Thyroid gland (tissue), 4 donors: ENCODE data around the gene ERG. TPM values are rescaled to one million over a fixed set of nuclear protein-coding genes. Genes with fewer than 3 reads are reported as not detected.

Experiments
- DNase-seq, 2 donors: peaks; one replicate each; pipeline ENCODE4 v3.0.0-alpha.2; 2019
- H3K27ac ChIP-seq, 3 donors: fragments of 200-600 bp; sonication (generic); 1 replicate in 2 of 3; 2 replicates in 1 of 3; pipeline ENCODE4 v1.5.1; 2016 to 2019; ENCODE audit warnings: mild to moderate bottlenecking in 1 of 3, moderate library complexity in 1 of 3
- H3K27me3 ChIP-seq: fragments of 200-600 bp; sonication (generic); one replicate; pipeline ENCODE4 v1.5.1; 2019
- H3K36me3 ChIP-seq, 2 donors: fragments of 200-600 bp; sonication (generic); one replicate each; pipeline ENCODE4 v1.5.1; 2016 to 2019
- H3K4me1 ChIP-seq, 2 donors: fragments of 200-600 bp; sonication (generic); one replicate each; pipeline ENCODE4 v1.5.1; 2017 to 2019
- H3K4me3 ChIP-seq, 3 donors: fragments of 200-600 bp; sonication (generic); replicated peaks in 1 of 3; 1 replicate in 2 of 3; 2 replicates in 1 of 3; pipeline ENCODE4 v1.5.1; 2016; ENCODE audit warnings: mild to moderate bottlenecking in 1 of 3
- H3K9me3 ChIP-seq: fragments of 200-600 bp; sonication (generic); one replicate; pipeline ENCODE4 v1.5.1; 2017
- POLR2A ChIP-seq, 2 donors: fragments of 450-650 bp; IDR thresholded peaks; one replicate each; pipeline ENCODE4 v1.6.1; 2017; ENCODE audit warnings: antibody characterized with exemption in 2 of 2, mild to moderate bottlenecking in 2 of 2, moderate library complexity in 1 of 2
- WGBS, 2 donors: methylation state at CpG; one replicate each; pipeline ENCODE4 v1.1.5; 2017; 5-methylcytosine and 5-hydroxymethylcytosine counted together
- intact Hi-C: fragments of 100-400 bp; cut with DNase I; formaldehyde crosslinking; loops from one replicate; pipeline ENCODE4 v1.15.1; 2023
- total RNA-seq, 4 donors: library from RNA; depleted of rRNA; stranded (reverse); fragments of >200 nt; gene quantifications; one replicate each; pipeline ENCODE4 v1.2.3, GENCODE V29; 2016
- TF ChIP-seq, protein P1 (sequence below), 6 experiments: fragments of 200-600 bp in 3 of 6; fragments of 450-650 bp in 3 of 6; sonication (generic) in 3 of 6; IDR thresholded peaks; one replicate each; pipeline ENCODE4 v1.5.1; 2016 to 2019; ENCODE audit warnings: antibody characterized with exemption in 6 of 6, mild to moderate bottlenecking in 2 of 6, inconsistent platforms in 1 of 6, moderate library complexity in 1 of 6

ERG gene
- total RNA-seq, 4 donors from 2014 or later: 9.9 to 25.1 (median 18.2) TPM

DNA sequence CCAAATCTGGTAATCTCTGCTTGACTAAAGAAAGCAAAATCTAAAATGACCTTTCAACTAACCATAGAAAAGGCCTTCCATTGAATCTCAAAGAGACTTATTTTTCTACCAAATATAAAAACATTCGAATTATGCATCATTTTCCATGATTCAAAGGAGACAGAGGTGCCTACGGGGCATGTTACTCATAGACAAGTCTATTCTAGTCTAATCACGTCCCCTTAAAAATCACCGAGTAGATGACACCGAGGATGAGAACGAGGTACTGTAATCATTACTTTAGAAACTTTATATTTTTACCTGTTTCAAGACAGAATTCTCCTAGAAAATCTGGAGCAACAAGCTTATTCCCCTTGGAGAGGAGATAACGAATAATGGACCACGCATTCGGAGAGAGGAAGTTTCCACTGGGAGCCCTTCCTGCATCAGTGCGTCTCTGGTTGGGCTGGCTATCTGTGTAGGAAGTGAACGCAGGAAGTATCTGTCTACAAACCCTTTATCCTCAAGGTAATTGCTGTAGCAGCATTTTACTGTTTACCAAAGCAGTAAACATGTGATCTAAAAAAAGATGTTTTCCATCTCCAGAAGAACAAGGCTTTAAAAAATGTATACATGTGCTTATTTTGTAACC is 9.5 kb downstream of the ERG start:
- H3K9me3 ChIP-seq: no peaks in the 10 kb centered on the region
- H3K36me3 ChIP-seq: no peaks in the 10 kb centered on the region
- peak overlapping the region in 1 of 3 donors; percentile 63 for H3K27ac ChIP-seq
- 74 to 75% methylated on average over 11 of the region's 11 CpGs for WGBS, 2 donors
- H3K4me1 ChIP-seq: no peaks in the 10 kb centered on the region
- intact Hi-C loops: no loop called here
- DNase-seq: no peak
- TF ChIP-seq POLR2A (IDR thresholded peaks at IDR 0.05): peak in 1 of 2 donors; percentile 12
- TF ChIP-seq, protein P1, sequence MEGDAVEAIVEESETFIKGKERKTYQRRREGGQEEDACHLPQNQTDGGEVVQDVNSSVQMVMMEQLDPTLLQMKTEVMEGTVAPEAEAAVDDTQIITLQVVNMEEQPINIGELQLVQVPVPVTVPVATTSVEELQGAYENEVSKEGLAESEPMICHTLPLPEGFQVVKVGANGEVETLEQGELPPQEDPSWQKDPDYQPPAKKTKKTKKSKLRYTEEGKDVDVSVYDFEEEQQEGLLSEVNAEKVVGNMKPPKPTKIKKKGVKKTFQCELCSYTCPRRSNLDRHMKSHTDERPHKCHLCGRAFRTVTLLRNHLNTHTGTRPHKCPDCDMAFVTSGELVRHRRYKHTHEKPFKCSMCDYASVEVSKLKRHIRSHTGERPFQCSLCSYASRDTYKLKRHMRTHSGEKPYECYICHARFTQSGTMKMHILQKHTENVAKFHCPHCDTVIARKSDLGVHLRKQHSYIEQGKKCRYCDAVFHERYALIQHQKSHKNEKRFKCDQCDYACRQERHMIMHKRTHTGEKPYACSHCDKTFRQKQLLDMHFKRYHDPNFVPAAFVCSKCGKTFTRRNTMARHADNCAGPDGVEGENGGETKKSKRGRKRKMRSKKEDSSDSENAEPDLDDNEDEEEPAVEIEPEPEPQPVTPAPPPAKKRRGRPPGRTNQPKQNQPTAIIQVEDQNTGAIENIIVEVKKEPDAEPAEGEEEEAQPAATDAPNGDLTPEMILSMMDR (IDR thresholded peaks at IDR 0.05): no peak
- H3K27me3 ChIP-seq: no peaks in the 10 kb centered on the region
- no peak overlapping the region for H3K4me3 ChIP-seq

DNA sequence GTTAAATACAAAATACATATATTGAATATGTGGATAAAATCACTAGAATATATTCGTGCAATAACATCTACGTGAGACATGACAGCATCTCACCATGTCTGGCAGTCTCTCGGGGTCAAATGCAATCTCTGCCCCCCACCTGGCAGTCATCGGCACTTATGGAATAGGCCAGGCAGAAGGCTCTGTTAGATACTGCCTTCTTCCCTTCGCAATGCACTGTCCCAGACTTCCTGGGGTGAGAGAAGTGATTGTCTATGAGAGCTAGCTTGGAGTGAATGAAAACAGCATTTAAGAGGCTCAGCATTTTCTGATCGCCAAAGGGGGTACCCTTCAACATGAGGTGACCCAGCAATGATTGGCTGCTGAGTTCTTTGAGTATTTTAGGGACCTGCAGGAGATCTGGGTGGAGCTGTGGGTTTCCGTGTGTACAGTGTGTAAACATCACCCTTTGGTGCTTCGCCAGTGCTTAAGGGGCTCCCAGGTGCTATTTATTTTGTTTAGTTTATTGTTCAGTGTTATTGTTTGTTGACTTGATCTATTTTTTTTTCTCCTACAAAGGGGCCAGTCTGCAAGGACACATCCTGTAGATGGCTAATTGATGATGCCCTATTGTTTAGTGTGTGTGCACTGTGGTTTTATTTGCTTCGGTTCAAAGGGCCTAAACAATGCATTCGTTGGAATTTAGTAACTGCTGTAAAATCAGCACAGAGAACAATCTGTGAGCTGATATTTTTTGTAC is 10.2 kb downstream of the ERG start:
- 70 to 76% methylated on average over 10 of the region's 10 CpGs for WGBS, 2 donors
- TF ChIP-seq, protein P1 (IDR thresholded peaks at IDR 0.05): no peak
- no peak for TF ChIP-seq POLR2A (IDR thresholded peaks at IDR 0.05)
- intact Hi-C loops: no loop called here
- Histone ChIP-seq H3K27ac (peak overlapping the region in 1 of 3 donors; percentile 45), H3K4me3 (no peak overlapping the region), H3K27me3 (no peaks in the 10 kb centered on the region), H3K36me3 (no peaks in the 10 kb centered on the region), H3K4me1 (no peaks in the 10 kb centered on the region), H3K9me3 (no peaks in the 10 kb centered on the region)
- DNase-seq: no peak

DNA sequence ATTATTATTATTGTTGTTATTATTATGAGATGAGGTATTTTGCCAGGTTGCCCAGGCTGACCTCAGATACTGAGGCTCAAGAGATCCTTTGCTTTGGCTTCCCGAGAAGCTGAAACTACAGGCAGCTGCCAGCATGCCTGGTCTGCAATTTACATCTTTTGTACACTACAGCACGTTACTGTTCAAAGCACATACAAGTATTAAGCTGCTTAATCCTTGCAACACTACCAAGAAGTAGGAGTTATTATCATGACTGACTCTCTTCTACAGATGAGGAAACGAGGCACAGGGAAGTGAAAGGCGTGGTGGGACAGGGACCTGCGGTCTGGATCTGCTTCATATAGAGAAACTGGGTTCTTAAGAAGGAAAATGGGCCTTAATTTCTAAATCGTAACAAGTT is 11.6 kb downstream of the ERG start:
- 46 to 54% methylated on average over 6 of the region's 6 CpGs for WGBS, 2 donors

DNA sequence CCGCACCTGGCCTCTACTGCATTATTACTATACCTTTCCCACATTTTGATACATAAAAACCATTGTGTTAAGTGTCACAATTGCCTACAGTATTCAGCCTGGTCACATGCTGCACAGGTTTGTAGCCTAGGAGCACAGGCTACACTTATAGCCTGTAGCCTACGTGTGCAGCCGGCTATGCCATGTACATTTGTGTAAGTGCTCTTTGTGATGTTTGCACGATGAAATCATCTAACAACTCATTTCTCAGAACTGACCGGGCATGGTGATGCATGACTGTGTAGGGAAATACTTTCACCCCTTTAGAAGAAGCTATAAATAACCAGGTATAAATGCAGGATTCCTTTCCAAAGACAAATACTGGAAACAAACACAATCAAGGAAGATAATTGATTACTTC is 12.1 kb downstream of the ERG start:
- no peaks in the 10 kb centered on the region for H3K36me3 ChIP-seq
- whole genome bisulfite sequencing, 2 donors: 49 to 53% methylated on average over 5 of the region's 5 CpGs
- H3K4me3 ChIP-seq: no peak overlapping the region
- H3K27me3 ChIP-seq: no peaks in the 10 kb centered on the region
- intact Hi-C loops: no loop called here
- DNase-seq: no peak
- H3K9me3 ChIP-seq: no peaks in the 10 kb centered on the region
- H3K27ac ChIP-seq: no peak overlapping the region
- no peaks in the 10 kb centered on the region for H3K4me1 ChIP-seq
- TF ChIP-seq, protein P1 (IDR thresholded peaks at IDR 0.05): no peak
- TF ChIP-seq POLR2A (IDR thresholded peaks at IDR 0.05): no peak

More for the DNA sequence above, 11.6 kb downstream of the ERG start:
- no peak for DNase-seq
- H3K9me3 ChIP-seq: no peaks in the 10 kb centered on the region
- intact Hi-C loops: no loop called here
- H3K27me3 ChIP-seq: no peaks in the 10 kb centered on the region
- H3K4me1 ChIP-seq: no peaks in the 10 kb centered on the region
- no peak overlapping the region for H3K4me3 ChIP-seq
- H3K36me3 ChIP-seq: no peaks in the 10 kb centered on the region
- TF ChIP-seq, protein P1 (IDR thresholded peaks at IDR 0.05): no peak
- no peak for TF ChIP-seq POLR2A (IDR thresholded peaks at IDR 0.05)
- no peak overlapping the region for H3K27ac ChIP-seq
